Activated T-helper 1 cell treated with anti-CD3 and anti-CD28 coated beads, Interleukin-12 subunit alpha, Interleukin-12 subunit beta, Interleukin-2, Interleukin-4 antibody, amounts not matched to agents 30 ng/mL and 10 ng/mL and 1 ng/mL, durations not matched to agents 14 hours and 24 hours and 36 hours (primary cell): ENCODE data around the gene PLXNC1. TPM values are rescaled to one million over a fixed set of nuclear protein-coding genes. Genes with fewer than 3 reads are reported as not detected.

Experiments
- DNase-seq: peaks from one replicate; pipeline ENCODE4 v3.0.0; 2021; ENCODE audit warnings: low spot score
- H3K27ac Mint-ChIP-seq: one replicate; pipeline ENCODE4 v1.8.0; 2021; ENCODE audit warnings: mild to moderate bottlenecking, mixed read lengths
- H3K27me3 Mint-ChIP-seq: one replicate; pipeline ENCODE4 v1.8.0; 2022; ENCODE audit warnings: mild to moderate bottlenecking, moderate library complexity, mixed read lengths; ENCODE audit not compliant: insufficient read depth
- H3K36me3 Mint-ChIP-seq: one replicate; pipeline ENCODE4 v1.8.0; 2021; ENCODE audit warnings: low read depth, mixed read lengths
- H3K4me1 Mint-ChIP-seq: one replicate; pipeline ENCODE4 v1.8.0; 2021; ENCODE audit warnings: low read depth, mixed read lengths
- H3K4me3 Mint-ChIP-seq: one replicate; pipeline ENCODE4 v1.8.0; 2021; ENCODE audit warnings: mild to moderate bottlenecking, moderate library complexity, mixed read lengths
- H3K9me3 Mint-ChIP-seq: one replicate; pipeline ENCODE4 v1.8.0; 2021; ENCODE audit warnings: mixed read lengths
- intact Hi-C: fragments of 100-400 bp; cut with micrococcal nuclease; formaldehyde crosslinking; loops from one replicate; pipeline ENCODE4 v1.15.1; 2024
- total RNA-seq: library from RNA; stranded (reverse); gene quantifications from 2 replicates; pipeline ENCODE4 v1.2.3, GENCODE V29; 2022

The PLXNC1 gene
- total RNA-seq, 1 donor from 2014 or later, result 22.7 TPM

DNA sequence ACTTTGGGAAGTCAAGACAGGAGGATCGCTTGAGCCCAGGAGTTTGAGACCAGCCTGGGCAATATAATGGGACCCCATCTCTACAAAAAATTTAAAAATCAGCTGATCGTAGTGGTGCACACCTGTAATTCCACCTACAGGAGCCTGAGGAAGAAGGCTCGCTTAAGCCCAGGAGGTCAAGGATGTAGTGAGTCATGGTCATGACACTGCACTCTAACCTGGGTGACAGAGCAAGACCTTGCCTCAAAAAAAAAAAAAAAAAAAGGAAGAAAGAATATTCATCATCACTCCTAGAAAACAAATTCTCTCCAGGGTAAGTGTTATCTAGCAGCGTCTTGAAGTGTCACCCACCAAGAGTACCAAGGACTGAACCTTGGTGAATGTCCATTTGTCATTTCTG, 34.2 kb upstream of the PLXNC1 start:
- peaks cover 2% of the 10 kb centered on the region for H3K36me3 Mint-ChIP-seq
- DNase-seq, result no peak
- intact Hi-C loops, result no loop called here

DNA sequence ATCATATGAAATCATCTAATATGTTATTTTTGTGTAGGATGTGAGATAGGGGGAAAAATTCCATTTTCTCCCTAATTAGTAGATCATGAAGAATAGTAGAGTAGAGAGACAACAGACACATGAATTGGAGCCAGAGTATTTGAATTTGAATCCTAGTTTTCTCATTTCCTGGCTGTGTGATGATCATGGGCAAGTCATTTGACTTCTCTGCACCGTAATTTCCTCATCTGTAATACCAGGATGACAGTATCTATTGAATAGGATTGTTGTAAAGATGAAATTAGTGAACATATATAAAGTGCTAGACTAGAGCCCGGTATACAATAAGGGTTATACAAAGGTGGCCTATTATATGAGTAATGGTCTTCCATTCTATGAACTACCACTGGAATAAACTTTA, 32.2 kb upstream of the PLXNC1 start:
- Mint-ChIP-seq H3K9me3 (no peaks in the 10 kb centered on the region), H3K4me1 (peaks cover 12% of the 10 kb centered on the region), H3K27me3 (no peaks in the 10 kb centered on the region), H3K27ac (no peak overlapping the region), H3K36me3 (peaks cover 2% of the 10 kb centered on the region), H3K4me3 (no peak overlapping the region)
- no peak for DNase-seq
- intact Hi-C loops, result no loop called here

More for the DNA sequence above, 34.2 kb upstream of the PLXNC1 start:
- no peak overlapping the region for H3K27ac Mint-ChIP-seq
- no peaks in the 10 kb centered on the region for H3K27me3 Mint-ChIP-seq
- H3K4me1 Mint-ChIP-seq, result peaks cover 19% of the 10 kb centered on the region
- H3K4me3 Mint-ChIP-seq, result no peak overlapping the region
- no peaks in the 10 kb centered on the region for H3K9me3 Mint-ChIP-seq

DNA sequence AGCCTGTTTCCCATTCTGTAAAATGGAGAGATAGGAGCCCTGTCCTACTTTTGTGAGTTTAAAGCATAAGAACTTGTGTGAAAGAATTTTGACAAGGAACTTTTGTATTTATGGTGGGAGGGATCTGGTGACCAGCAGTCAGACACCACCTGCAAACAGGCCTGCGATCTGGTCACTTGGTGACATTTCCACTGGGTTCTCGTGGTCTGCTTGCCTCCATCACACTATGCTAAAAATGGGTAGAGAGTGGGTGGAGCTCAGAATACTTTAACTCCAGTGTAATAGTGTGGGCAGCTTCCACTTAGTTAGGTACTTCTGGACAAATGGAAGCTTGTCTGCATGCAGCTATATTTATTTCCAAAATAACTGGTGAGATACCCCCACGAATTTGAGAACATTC, 26.5 kb upstream of the PLXNC1 start:
- H3K36me3 Mint-ChIP-seq, result no peaks in the 10 kb centered on the region
- no peak overlapping the region for H3K4me3 Mint-ChIP-seq
- no peaks in the 10 kb centered on the region for H3K9me3 Mint-ChIP-seq
- intact Hi-C loops, result no loop called here
- H3K27ac Mint-ChIP-seq, result no peak overlapping the region
- DNase-seq, result no peak
- no peaks in the 10 kb centered on the region for H3K27me3 Mint-ChIP-seq
- H3K4me1 Mint-ChIP-seq, result peaks cover 50% of the 10 kb centered on the region

DNA sequence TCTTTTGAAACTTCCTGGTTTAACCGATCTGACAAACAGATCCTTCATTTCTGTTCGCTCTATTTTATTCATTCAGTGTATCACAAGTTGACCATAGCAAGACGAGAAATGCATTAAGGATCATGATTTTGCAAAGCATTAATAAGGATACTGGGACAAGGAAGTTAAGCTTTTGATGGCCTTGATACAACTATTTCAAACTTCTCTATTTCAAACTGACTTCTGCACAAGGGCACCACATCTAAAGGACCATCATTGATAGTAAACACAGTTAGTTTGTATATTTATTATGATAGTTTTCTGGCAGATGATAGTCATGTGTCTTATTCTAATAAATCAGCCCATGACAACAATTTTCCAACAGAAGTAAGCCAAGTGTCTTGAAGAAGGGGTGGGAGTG, 25.8 kb upstream of the PLXNC1 start:
- Mint-ChIP-seq H3K9me3 (no peaks in the 10 kb centered on the region), H3K4me3 (no peak overlapping the region), H3K4me1 (peaks cover 53% of the 10 kb centered on the region), H3K27me3 (no peaks in the 10 kb centered on the region), H3K27ac (no peak overlapping the region), H3K36me3 (no peaks in the 10 kb centered on the region)
- DNase-seq, result no peak
- intact Hi-C loops, result no loop called here

DNA sequence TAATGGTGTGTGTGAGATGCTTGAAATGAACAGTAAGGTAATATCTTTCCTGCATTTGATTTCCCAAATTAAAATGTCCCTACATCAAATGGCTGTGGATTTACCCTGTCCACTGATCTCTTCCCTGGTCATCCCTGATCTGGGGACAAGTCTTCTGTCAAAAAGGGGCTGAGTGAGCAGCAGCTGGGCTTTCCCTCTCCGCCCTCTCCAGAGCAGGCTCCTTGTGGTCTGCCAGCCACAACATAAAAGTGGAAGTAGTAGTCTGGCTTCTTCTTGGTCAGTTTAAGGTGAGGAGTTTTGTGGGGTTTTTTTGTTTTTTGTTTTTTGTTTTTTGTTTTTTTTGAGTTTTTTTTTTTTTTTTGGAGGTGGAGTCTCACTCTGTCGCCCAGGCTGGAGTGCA, 25.2 kb upstream of the PLXNC1 start:
- Mint-ChIP-seq H3K36me3 (no peaks in the 10 kb centered on the region), H3K27ac (no peak overlapping the region), H3K27me3 (no peaks in the 10 kb centered on the region), H3K4me3 (no peak overlapping the region), H3K9me3 (no peaks in the 10 kb centered on the region), H3K4me1 (peaks cover 58% of the 10 kb centered on the region)
- intact Hi-C loops, result no loop called here
- DNase-seq, result no peak

DNA sequence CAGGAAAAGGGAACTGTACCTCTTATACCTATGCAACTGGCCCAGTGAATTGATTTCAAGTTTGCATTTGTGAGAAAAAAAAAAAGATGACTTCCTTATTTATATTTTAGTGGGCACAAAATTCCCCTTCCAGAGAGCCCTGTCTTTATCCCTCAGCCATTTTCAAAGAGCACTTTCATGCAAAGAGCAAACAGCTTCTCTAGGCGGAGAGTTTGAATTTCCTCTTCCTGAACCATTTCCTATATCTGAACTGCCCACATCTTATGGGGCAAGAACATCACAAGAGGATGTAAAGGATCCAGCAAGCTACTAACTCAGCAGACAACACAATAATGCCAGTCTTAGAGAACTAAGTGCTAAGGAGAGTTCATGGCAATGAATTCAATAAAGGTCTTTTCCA, 22.3 kb upstream of the PLXNC1 start:
- H3K36me3 Mint-ChIP-seq, result no peaks in the 10 kb centered on the region
- peak overlapping the region; percentile 9 for H3K4me3 Mint-ChIP-seq
- H3K27me3 Mint-ChIP-seq, result no peaks in the 10 kb centered on the region
- intact Hi-C loops, result no loop called here
- DNase-seq, result no peak
- H3K27ac Mint-ChIP-seq, result no peak overlapping the region
- H3K4me1 Mint-ChIP-seq, result peaks cover 58% of the 10 kb centered on the region
- peaks cover 4% of the 10 kb centered on the region for H3K9me3 Mint-ChIP-seq

DNA sequence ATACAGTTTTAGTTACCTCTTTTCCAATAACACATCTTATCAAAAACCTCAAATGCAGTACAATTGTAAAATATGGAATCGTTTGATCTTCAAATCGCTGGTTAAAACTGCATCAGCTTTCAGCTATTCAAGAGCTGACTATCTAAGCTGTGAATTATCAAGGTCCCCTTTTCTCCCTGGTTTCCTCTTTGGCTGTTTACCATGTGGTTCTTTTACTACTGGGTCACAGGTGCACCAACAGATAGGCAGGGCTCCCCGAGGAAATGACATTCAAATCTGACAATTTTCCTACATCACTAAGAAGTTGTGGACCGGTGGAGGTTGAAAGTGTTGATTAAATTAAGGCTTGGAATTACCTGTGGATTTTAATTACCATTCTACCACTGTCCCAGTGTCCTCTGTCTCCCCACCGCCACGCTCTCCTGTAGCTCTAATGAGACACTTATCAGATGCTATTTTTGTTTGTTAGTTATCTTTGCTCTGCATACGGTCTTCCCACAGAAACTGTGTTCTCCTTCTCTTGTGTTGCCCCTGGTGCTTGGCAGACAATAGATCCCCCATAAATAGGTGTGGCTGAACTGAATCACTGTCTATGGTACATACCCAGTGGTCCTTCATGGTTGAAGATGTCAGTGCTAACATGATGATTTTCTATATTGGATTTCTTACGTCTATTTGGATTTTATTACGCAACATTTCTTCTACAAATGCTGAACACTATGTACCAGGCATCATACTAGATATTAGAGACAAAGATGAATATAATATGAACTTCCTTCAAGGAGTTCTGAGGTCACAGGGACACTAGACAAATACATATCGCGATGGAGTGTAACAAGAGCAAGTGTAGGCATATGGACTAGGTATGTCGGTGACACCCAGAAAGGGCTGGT, 20.9 kb upstream of the PLXNC1 start:
- Mint-ChIP-seq H3K27me3 (peaks cover 6% of the 10 kb centered on the region), H3K9me3 (peaks cover 4% of the 10 kb centered on the region), H3K36me3 (no peaks in the 10 kb centered on the region), H3K4me3 (no peak overlapping the region), H3K4me1 (peaks cover 49% of the 10 kb centered on the region), H3K27ac (no peak overlapping the region)
- no peak for DNase-seq
- intact Hi-C loops, result no loop called here

DNA sequence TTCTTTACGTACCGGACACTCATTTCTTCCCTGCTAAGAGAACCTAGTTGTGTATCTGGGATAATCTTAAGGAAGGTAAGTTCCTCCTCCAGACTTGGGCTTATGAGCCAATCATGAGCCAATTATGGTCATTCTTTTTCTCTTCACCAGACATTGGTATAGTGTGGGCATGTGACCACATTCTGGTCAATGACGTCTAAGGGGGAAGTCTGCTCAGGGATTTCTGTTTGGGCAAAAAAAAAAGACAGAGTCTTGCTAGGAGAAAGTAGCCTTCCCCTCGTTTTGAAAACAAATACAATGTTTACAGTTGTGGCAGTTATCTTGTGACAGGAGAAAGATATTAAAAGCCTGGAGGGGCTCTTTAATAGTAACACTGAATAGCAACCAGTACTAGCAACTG, 20.1 kb upstream of the PLXNC1 start:
- no peak overlapping the region for H3K4me3 Mint-ChIP-seq
- H3K27me3 Mint-ChIP-seq, result peaks cover 10% of the 10 kb centered on the region
- intact Hi-C loops, result no loop called here
- H3K27ac Mint-ChIP-seq, result no peak overlapping the region
- peaks cover 41% of the 10 kb centered on the region for H3K4me1 Mint-ChIP-seq
- peaks cover 4% of the 10 kb centered on the region for H3K9me3 Mint-ChIP-seq
- no peaks in the 10 kb centered on the region for H3K36me3 Mint-ChIP-seq
- DNase-seq, result no peak

DNA sequence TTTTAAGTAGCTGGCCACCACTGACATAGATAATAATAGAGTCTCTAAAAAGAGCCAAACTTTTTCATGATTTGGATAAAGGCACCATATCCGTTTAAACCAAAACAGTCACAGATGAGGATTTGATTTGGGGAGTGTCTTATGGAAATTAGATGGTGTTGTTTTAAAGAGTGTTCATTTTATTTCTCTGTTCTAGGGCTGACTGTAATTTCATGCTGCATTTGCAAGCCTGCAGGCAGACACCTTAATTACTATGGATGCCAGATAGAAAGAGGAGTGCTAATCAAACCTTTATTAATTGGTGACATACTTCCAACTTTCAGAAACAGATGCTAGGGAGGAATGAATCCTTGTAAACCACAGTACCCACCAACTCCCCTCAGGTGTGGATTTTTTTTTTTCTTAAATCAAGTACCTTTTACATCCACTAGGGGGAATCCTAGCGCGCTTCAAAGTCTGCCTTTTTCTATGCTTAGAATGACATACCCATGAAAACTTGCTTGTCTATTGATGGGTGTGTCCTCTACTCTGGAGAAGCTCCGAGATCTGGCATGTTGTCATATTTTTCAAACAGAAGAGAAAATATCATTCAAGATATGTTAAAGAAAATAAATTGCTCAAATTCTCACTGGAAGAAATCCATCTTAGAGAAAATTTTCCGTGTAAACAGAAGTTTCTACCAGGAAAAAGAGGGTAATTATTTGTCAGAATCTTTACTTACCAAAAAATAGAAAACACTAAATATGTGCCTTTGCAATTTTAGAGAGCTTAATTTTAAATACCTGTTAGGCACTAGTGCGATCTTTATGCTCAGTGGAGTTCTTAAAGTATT, 14.2 kb upstream of the PLXNC1 start:
- Mint-ChIP-seq H3K4me1 (peaks cover 6% of the 10 kb centered on the region), H3K27me3 (peaks cover 10% of the 10 kb centered on the region)
- intact Hi-C loops, result loop anchor here (1.0 kb wide), 2 partner anchors 300 to 399 kb away; no protein-coding TSS in a partner anchor

DNA sequence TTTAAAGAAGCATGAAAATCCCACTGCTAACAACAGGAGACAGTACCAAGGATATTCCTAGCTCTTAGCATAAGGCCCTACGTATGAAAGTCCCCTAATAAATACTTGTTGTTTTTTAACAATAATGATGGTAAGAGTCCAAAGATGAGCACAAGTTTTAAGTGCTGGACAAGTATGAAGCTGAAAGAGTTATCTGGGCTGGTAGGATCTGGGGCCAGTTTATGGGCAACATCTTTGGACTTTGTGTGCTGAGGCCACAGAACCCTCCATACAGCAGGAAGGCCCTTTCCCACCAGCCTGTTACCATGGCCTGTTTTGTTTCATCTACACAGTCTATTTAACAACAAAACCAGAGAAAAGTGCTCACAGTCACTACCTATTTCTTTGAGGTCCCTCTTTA, 12.5 kb upstream of the PLXNC1 start:
- intact Hi-C loops, result no loop called here
- H3K27ac Mint-ChIP-seq, result no peak overlapping the region
- DNase-seq, result no peak
- peaks cover 12% of the 10 kb centered on the region for H3K27me3 Mint-ChIP-seq
- no peak overlapping the region for H3K4me3 Mint-ChIP-seq
- H3K9me3 Mint-ChIP-seq, result no peaks in the 10 kb centered on the region
- H3K36me3 Mint-ChIP-seq, result no peaks in the 10 kb centered on the region
- H3K4me1 Mint-ChIP-seq, result peaks cover 6% of the 10 kb centered on the region

More for the DNA sequence above, 14.2 kb upstream of the PLXNC1 start:
- Mint-ChIP-seq H3K9me3 (peaks cover 4% of the 10 kb centered on the region), H3K36me3 (no peaks in the 10 kb centered on the region), H3K27ac (no peak overlapping the region), H3K4me3 (no peak overlapping the region)
- peak; percentile 24 for DNase-seq

DNA sequence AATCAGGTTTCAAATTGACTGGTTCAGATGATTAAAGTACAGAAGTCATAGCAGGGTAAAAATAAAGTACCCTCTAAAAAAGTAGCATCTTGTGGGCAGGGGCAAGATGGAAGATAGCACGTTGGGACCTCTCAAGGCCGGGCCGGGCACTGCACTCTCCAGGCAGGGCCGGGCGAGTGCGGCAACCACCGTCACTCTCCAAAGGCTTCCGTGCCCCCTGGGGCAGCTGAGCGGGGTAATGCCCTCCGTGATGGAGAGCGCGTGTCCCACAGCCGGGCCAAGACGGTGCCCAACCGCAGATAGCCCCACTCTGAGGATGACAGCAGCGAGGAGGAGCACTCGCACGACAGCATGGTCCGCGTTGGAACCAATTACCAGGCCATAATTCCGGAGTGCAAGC, 8.6 kb upstream of the PLXNC1 start:
- Mint-ChIP-seq H3K27me3 (peaks cover 15% of the 10 kb centered on the region), H3K36me3 (no peaks in the 10 kb centered on the region), H3K4me1 (peaks cover 8% of the 10 kb centered on the region), H3K9me3 (no peaks in the 10 kb centered on the region), H3K27ac (no peak overlapping the region), H3K4me3 (no peak overlapping the region)
- no peak for DNase-seq
- intact Hi-C loops, result loop anchor here (1.0 to 10.0 kb wide), 3 partner anchors 392 to 1907 kb away; no protein-coding TSS in a partner anchor

DNA sequence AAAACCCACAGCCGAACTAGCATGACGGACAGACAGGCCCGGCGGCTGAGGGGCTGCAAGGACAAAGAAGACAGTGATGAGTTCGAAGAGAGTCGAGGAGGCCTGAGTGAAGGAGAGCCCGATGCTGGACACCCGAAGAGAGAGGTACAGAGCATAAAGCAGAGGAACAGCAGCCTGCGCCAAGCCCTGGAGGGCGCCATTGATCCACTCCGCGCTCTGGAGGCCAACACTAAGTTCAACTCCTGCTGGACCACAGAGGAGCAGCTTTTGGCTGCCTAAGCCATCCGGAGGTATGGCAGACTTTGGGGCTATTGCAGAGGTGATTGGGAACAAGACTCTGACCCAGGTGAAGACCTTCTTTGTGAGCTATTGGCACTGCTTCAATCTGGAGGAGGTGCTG, 7.8 kb upstream of the PLXNC1 start:
- Mint-ChIP-seq H3K9me3 (no peaks in the 10 kb centered on the region), H3K36me3 (no peaks in the 10 kb centered on the region), H3K27me3 (peaks cover 18% of the 10 kb centered on the region), H3K27ac (no peak overlapping the region), H3K4me1 (peaks cover 8% of the 10 kb centered on the region), H3K4me3 (no peak overlapping the region)
- peak; percentile 40 for DNase-seq
- intact Hi-C loops, result loop anchor here (1.0 to 10.0 kb wide), 3 partner anchors 392 to 1907 kb away; no protein-coding TSS in a partner anchor
